ENCODE data around the gene BPTF. TPM values are rescaled to one million over a fixed set of nuclear protein-coding genes. Genes with fewer than 3 reads are reported as not detected.
A peak's percentile ranks its signal among the peaks of the same experiment; 100 is the strongest.
"Not testable (repeated sequence)": the region's sequence is repeated elsewhere in the genome, so short reads cannot be mapped to it uniquely, and the experiment has no call there.

The BPTF gene
- total RNA-seq, 2 donors from 2014 or later = 53.3 to 77.3 TPM

DNA sequence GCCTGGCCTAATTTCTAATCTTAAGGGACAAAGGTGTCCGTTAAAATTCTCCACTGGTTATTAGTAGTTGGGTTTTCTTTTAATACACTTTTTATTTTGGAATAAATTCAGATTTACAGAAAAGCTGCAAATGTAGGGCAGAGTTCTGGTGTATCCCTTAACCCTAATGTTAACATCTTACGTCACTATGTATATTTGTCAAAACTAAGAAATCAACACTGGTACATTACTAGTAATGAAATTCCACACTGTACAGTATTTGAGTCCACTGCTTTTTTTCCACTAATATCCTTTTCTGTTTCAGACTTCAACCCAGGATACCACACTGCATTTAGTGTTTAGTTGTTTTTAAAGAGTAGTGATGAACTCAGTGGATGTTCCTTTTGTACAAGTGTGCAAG, 191.5 kb downstream of the BPTF start:
- H3K9me3 ChIP-seq = no peaks in the 10 kb centered on the region
- H3K27me3 ChIP-seq (replicated peaks; ENCODE audit: insufficient read depth) = no peaks in the 10 kb centered on the region
- TF ChIP-seq, protein P1, sequence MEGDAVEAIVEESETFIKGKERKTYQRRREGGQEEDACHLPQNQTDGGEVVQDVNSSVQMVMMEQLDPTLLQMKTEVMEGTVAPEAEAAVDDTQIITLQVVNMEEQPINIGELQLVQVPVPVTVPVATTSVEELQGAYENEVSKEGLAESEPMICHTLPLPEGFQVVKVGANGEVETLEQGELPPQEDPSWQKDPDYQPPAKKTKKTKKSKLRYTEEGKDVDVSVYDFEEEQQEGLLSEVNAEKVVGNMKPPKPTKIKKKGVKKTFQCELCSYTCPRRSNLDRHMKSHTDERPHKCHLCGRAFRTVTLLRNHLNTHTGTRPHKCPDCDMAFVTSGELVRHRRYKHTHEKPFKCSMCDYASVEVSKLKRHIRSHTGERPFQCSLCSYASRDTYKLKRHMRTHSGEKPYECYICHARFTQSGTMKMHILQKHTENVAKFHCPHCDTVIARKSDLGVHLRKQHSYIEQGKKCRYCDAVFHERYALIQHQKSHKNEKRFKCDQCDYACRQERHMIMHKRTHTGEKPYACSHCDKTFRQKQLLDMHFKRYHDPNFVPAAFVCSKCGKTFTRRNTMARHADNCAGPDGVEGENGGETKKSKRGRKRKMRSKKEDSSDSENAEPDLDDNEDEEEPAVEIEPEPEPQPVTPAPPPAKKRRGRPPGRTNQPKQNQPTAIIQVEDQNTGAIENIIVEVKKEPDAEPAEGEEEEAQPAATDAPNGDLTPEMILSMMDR (IDR thresholded peaks at IDR 0.05) = no peak
- DNase-seq (ENCODE audit: low spot score) (no peak), ATAC-seq (ENCODE audit: insufficient number of reproducible peaks, low FRiP score, low read depth) (no peak)
- H3K27ac ChIP-seq = no peak overlapping the region
- H3K4me1 ChIP-seq (ENCODE audit: control insufficient read depth in 1 of 2, low read depth in 2 of 2) = peaks cover 0 to 5% of the 10 kb centered on the region in 2 donors
- H3K4me3 ChIP-seq = no peak overlapping the region
- no peaks in the 10 kb centered on the region for H3K36me3 ChIP-seq

DNA sequence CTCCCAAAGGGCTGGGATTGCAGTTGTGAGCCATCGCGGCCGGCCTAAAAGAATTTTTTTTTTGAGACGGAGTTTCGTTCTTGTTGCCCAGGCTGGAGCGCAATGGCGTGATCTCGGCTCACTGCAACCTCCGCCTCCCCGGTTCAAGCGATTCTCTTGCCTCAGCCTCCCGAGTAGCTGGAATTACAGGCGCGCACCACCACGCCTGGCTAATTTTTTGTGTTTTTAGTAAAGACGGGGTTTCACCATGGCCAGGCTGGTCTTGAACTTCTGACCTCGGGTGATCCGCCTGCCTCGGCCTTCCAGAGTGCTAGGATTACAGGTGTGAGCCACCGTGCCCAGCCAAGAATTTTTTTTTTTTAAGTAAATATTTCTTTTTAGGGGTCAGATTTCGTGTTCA, 193.2 kb downstream of the BPTF start:
- not testable (repeated sequence) for ATAC-seq (ENCODE audit: insufficient number of reproducible peaks, low FRiP score, low read depth); H3K36me3 ChIP-seq; H3K4me1 ChIP-seq (ENCODE audit: control insufficient read depth in 1 of 2, low read depth in 2 of 2); H3K9me3 ChIP-seq; H3K27ac ChIP-seq; H3K4me3 ChIP-seq; H3K27me3 ChIP-seq (replicated peaks; ENCODE audit: insufficient read depth); DNase-seq (ENCODE audit: low spot score)

DNA sequence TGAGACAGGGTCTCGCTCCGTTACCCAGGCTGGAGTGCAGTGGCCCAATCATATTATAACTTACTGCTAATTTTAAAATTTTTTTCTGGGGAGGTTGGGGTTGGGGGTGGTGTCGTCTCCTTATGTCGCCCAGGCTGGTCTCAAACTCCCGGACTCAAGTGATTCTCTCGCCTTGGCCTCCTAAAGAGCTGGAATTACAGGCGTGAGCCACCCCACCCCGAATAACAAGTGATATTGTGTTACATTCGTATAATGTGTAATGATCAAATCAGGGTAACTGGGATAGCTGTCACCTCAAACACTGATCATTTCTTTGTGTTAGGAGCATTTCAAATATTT, 194.0 kb downstream of the BPTF start:
- DNase-seq (ENCODE audit: low spot score) (no peak), ATAC-seq (ENCODE audit: insufficient number of reproducible peaks, low FRiP score, low read depth) (no peak)
- Histone ChIP-seq H3K4me1 (ENCODE audit: control insufficient read depth in 1 of 2, low read depth in 2 of 2) (peaks cover 0 to 5% of the 10 kb centered on the region in 2 donors), H3K27me3 (replicated peaks; ENCODE audit: insufficient read depth) (no peaks in the 10 kb centered on the region), H3K4me3 (peak overlapping the region; percentile 90), H3K9me3 (no peaks in the 10 kb centered on the region), H3K36me3 (no peaks in the 10 kb centered on the region), H3K27ac (peak overlapping the region in 1 of 2 donors; percentile 80)
- TF ChIP-seq, protein P1 (IDR thresholded peaks at IDR 0.05) = no peak

DNA sequence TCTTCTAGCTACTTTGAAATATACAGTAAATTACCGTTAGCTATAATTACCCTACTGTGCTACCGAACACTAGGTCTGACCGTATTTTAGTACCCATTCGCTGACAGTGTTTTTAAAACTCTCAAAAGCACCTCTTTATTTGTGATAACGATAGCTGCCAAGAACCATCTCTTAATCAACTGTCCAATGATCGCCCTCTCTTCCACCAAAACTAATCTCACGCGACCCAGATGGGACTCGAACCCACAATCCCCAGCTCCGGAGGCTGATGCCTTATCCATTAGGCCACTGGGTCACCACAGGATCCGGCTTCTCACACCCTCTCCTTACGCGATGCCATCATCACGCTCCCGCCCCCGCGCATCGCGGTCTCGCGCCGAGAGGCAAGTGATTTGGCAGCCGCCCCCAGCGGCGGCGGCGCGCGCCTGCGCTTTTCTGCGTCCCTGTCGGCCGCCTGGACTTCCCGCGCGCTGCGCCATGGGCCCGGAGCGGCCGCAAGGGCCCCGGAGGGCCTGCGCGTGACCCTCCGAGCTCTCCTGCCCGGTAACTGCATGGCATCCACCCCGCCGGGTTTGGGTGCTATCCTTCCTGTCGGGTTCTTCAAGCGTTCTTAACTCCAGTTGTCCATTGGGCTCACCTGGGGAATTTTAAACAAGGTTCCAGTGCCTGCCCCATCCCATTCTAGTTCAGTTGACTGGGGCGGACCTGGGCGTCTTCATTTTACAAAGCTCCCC, 194.5 kb downstream of the BPTF start:
- Histone ChIP-seq H3K4me3 (peak overlapping the region; percentile 90), H3K36me3 (no peaks in the 10 kb centered on the region), H3K9me3 (no peaks in the 10 kb centered on the region), H3K27me3 (replicated peaks; ENCODE audit: insufficient read depth) (no peaks in the 10 kb centered on the region), H3K4me1 (ENCODE audit: control insufficient read depth in 1 of 2, low read depth in 2 of 2) (peaks cover 0 to 5% of the 10 kb centered on the region in 2 donors), H3K27ac (peak overlapping the region; percentile 59 to 80)
- TF ChIP-seq, protein P1 (IDR thresholded peaks at IDR 0.05) = peak; percentile 59
- DNase-seq (ENCODE audit: low spot score) (peak; percentile 74), ATAC-seq (ENCODE audit: insufficient number of reproducible peaks, low FRiP score, low read depth) (peak; percentile 97)

- TF ChIP-seq, protein P1 (IDR thresholded peaks at IDR 0.05) = no peak
- no peaks in the 10 kb centered on the region for H3K9me3 ChIP-seq
- H3K27me3 ChIP-seq (replicated peaks; ENCODE audit: insufficient read depth) = no peaks in the 10 kb centered on the region
- peaks cover 0 to 5% of the 10 kb centered on the region in 2 donors for H3K4me1 ChIP-seq (ENCODE audit: control insufficient read depth in 1 of 2, low read depth in 2 of 2)
- DNase-seq (ENCODE audit: low spot score) = no peak
- peak overlapping the region; percentile 59 to 80 for H3K27ac ChIP-seq
- no peak for ATAC-seq (ENCODE audit: insufficient number of reproducible peaks, low FRiP score, low read depth)
- H3K36me3 ChIP-seq = no peaks in the 10 kb centered on the region
- H3K4me3 ChIP-seq = peak overlapping the region; percentile 90
Observed at GRCh38 chr17:68020409-68020756, 195.1 kb downstream of the BPTF start.

GRCh38 chr17:68020791-68021190, 195.5 kb downstream of the BPTF start:
- H3K4me3 ChIP-seq = peak overlapping the region; percentile 90
- ATAC-seq (ENCODE audit: insufficient number of reproducible peaks, low FRiP score, low read depth); H3K36me3 ChIP-seq; H3K4me1 ChIP-seq (ENCODE audit: control insufficient read depth in 1 of 2, low read depth in 2 of 2); H3K27me3 ChIP-seq (replicated peaks; ENCODE audit: insufficient read depth); H3K9me3 ChIP-seq; DNase-seq (ENCODE audit: low spot score): not testable (repeated sequence)
- H3K27ac ChIP-seq = peak overlapping the region; percentile 59 to 80
